HepG2 (cell line): ENCODE results near the gene RHBDL1. TPM values are rescaled to one million over a fixed set of nuclear protein-coding genes. Genes with fewer than 3 reads are reported as not detected.

Experiments
- CBX1 ChIP-seq: IDR thresholded peaks from one replicate; pipeline ENCODE4 v1.6.1; 2016; ENCODE audit warnings: antibody characterized with exemption, low read depth
- CREB1 ChIP-seq, 2 experiments: fragments of 450-650 bp in 1 of 2; IDR thresholded peaks; 2 replicates each; pipeline ENCODE4 v1.6.1; 2016 to 2017; ENCODE audit warnings: control low read depth in 1 of 2, mild to moderate bottlenecking in 1 of 2, missing compliant biosample characterization in 1 of 2, missing genetic modification characterization in 1 of 2
- HBP1 ChIP-seq: IDR thresholded peaks from 2 replicates; pipeline ENCODE4 v1.6.1; 2016; ENCODE audit warnings: low read depth, control low read depth
- HMG20B ChIP-seq: conservative IDR thresholded peaks from 2 replicates; pipeline ENCODE4 v1.6.1; 2016; ENCODE audit warnings: missing genetic modification reagents, missing compliant biosample characterization
- HNRNPK ChIP-seq: fragments of 200-400 bp; formaldehyde crosslinking; IDR thresholded peaks from 2 replicates; pipeline ENCODE4 v1.6.1; 2018; ENCODE audit warnings: low read length, low read depth, moderate library complexity, mild to moderate bottlenecking; ENCODE audit not compliant: poor library complexity, severe bottlenecking
- HOXA3 ChIP-seq: sonication (generic); formaldehyde crosslinking; IDR thresholded peaks from 2 replicates; pipeline ENCODE4 v1.5.0; 2020; ENCODE audit warnings: missing genetic modification reagents
- IRF2 ChIP-seq: IDR thresholded peaks from 2 replicates; pipeline ENCODE4 v1.6.1; 2018; ENCODE audit warnings: missing genetic modification reagents, missing compliant biosample characterization
- ISL2 ChIP-seq: sonication (generic); formaldehyde crosslinking; IDR thresholded peaks from 2 replicates; pipeline ENCODE4 v1.5.0; 2020; ENCODE audit warnings: missing genetic modification reagents
- MYC ChIP-seq: sonication (generic); formaldehyde crosslinking; IDR thresholded peaks from 2 replicates; pipeline ENCODE4 v1.9.0; 2021; ENCODE audit warnings: missing genetic modification reagents, borderline replicate concordance
- NFYC ChIP-seq: IDR thresholded peaks from 2 replicates; pipeline ENCODE4 v1.6.1; 2016; ENCODE audit warnings: missing genetic modification reagents, missing compliant biosample characterization
- PITX1 ChIP-seq: sonication (generic); formaldehyde crosslinking; IDR thresholded peaks from 2 replicates; pipeline ENCODE4 v1.5.1; 2020; ENCODE audit warnings: mild to moderate bottlenecking, missing genetic modification reagents
- RXRA ChIP-seq: sonication (generic); formaldehyde crosslinking; IDR thresholded peaks from 2 replicates; pipeline ENCODE4 v1.5.1; 2020; ENCODE audit warnings: missing genetic modification reagents
- SIX4 ChIP-seq: sonication (generic); formaldehyde crosslinking; IDR thresholded peaks from 2 replicates; pipeline ENCODE4 v1.4.0; 2020; ENCODE audit warnings: missing genetic modification reagents
- SPEN ChIP-seq: sonication (generic); formaldehyde crosslinking; IDR thresholded peaks from 2 replicates; pipeline ENCODE4 v1.5.1; 2020; ENCODE audit warnings: low read depth, mild to moderate bottlenecking, missing genetic modification reagents
- SRSF1 ChIP-seq: fragments of 200-400 bp; formaldehyde crosslinking; optimal IDR thresholded peaks from 2 replicates; pipeline ENCODE3; 2017; ENCODE audit warnings: mild to moderate bottlenecking, low read depth, low read length, moderate library complexity
- TRIM24 ChIP-seq: sonication (generic); formaldehyde crosslinking; IDR thresholded peaks from 2 replicates; pipeline ENCODE4 v1.8.0; 2022; ENCODE audit warnings: mild to moderate bottlenecking, missing genetic modification reagents
- ZBTB42 ChIP-seq: sonication (generic); formaldehyde crosslinking; IDR thresholded peaks from 2 replicates; pipeline ENCODE4 v1.5.0; 2020; ENCODE audit warnings: mild to moderate bottlenecking, missing genetic modification reagents
- ZNF30 ChIP-seq: sonication (generic); formaldehyde crosslinking; IDR thresholded peaks from 2 replicates; pipeline ENCODE4 v1.5.0; 2020; ENCODE audit warnings: mild to moderate bottlenecking, missing genetic modification reagents
- ZNF337 ChIP-seq: sonication (generic); formaldehyde crosslinking; IDR thresholded peaks from 2 replicates; pipeline ENCODE4 v1.5.1; 2020; ENCODE audit warnings: missing genetic modification reagents, low read depth, mild to moderate bottlenecking, borderline replicate concordance
- ZNF430 ChIP-seq: sonication (generic); formaldehyde crosslinking; IDR thresholded peaks from 2 replicates; pipeline ENCODE4 v1.9.0; 2021; ENCODE audit warnings: mild to moderate bottlenecking, missing genetic modification reagents
- ZNF747 ChIP-seq: sonication (generic); formaldehyde crosslinking; IDR thresholded peaks from 2 replicates; pipeline ENCODE4 v1.8.1; 2023; ENCODE audit warnings: missing genetic modification reagents, mild to moderate bottlenecking, borderline replicate concordance
- ZSCAN9 ChIP-seq: IDR thresholded peaks from 2 replicates; pipeline ENCODE4 v1.6.1; 2016; ENCODE audit warnings: borderline replicate concordance
- polyA plus RNA-seq, 8 experiments: library from polyadenylated mRNA; depleted of rRNA in 3 of 8; stranded (reverse) in 7 of 8; unstranded in 1 of 8; fragments of >200 nt; fragmentation: Illumina TruSeq in 4 of 8; extraction: Trizol in 4 of 8; gene quantifications; 2 replicates each; pipeline versions ENCODE4 v1.2.1 to v1.2.3, GENCODE V29; 2011 to 2016; ENCODE audit warnings: low read depth in 4 of 8, missing spikeins in 1 of 8, mixed read lengths in 1 of 8; ENCODE audit not compliant: insufficient read depth in 1 of 8
- total RNA-seq, 5 experiments: library from RNA; depleted of rRNA; stranded (reverse); fragments of >200 nt; fragmentation: Illumina TruSeq; extraction: Trizol; gene quantifications; 2 replicates each; pipeline ENCODE4 v1.2.3, GENCODE V29; 2016; ENCODE audit warnings: low read depth in 1 of 5
- TF ChIP-seq, protein P1 (sequence below): sonication (generic); formaldehyde crosslinking; conservative IDR thresholded peaks from 2 replicates; pipeline ENCODE4 v1.4.0; 2020; ENCODE audit warnings: mild to moderate bottlenecking, missing genetic modification reagents, moderate library complexity
- TF ChIP-seq, protein P2 (sequence below): sonication (generic); formaldehyde crosslinking; IDR thresholded peaks from 2 replicates; pipeline ENCODE4 v1.8.1; 2023; ENCODE audit warnings: missing genetic modification reagents, mild to moderate bottlenecking, borderline replicate concordance

The RHBDL1 gene
- total and polyA plus RNA-seq, 2 of the 13 experiments (the other 11 are each of a cell fraction or from before 2014, with no cell fraction given), result 1.8 to 3.8 TPM

DNA sequence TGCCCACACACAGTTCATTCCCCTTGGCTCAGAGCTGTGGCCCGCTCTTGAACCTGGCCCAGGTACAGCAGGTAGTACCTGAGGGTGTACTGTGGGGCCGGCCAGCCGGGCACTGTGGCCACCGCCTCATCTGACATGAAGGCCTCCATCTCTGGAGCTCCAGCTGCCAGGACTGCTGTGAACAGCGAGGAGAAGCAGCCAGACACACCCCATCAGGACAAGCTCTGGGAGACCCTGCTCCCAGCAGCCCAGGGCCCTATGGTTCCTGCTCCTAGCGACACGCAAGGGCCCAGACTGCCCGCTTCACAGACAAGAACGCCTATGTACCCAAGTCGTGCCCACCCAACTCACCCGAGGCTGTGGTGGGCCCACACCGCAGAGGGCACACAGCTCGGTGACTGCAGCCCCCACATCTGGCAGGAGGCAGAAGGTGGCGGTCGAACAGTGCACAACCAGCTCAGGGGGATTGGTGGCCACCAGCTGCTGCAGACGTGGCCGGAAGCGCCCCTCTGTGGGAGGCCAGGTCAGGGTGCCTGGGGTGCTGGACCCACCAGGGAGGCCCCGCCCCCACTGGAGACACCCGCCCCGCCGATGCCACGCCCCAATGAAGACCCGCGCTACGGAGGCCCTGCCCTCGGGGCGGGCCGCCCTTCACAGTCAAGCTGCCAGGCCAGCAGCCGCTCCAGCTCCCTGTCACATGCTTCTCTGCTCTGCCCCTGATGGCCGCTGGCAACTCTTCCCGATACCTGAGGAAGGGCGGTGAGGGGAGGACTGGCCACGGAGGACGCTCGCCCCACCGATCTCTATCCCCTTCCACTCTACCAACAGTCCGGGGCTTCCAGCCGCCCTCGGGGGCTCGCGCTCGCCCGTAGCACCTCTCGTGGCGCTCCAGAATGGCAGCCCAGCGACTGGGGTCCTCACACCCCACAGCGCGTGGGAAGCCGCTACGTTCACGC, 3.7 kb downstream of the RHBDL1 start (continued):
- no peak for TF ChIP-seq SIX4
- peak; percentile 41; the same call in 1 of the 2 replicates for TF ChIP-seq ZBTB42
- TF ChIP-seq IRF2 (CRISPR knock-in tag), result peak; percentile 65; the same call in 1 of the 2 replicates
- peak; percentile 57; the same call in 1 of the 2 replicates for TF ChIP-seq HOXA3 (CRISPR knock-in tag)
- TF ChIP-seq, protein P1, sequence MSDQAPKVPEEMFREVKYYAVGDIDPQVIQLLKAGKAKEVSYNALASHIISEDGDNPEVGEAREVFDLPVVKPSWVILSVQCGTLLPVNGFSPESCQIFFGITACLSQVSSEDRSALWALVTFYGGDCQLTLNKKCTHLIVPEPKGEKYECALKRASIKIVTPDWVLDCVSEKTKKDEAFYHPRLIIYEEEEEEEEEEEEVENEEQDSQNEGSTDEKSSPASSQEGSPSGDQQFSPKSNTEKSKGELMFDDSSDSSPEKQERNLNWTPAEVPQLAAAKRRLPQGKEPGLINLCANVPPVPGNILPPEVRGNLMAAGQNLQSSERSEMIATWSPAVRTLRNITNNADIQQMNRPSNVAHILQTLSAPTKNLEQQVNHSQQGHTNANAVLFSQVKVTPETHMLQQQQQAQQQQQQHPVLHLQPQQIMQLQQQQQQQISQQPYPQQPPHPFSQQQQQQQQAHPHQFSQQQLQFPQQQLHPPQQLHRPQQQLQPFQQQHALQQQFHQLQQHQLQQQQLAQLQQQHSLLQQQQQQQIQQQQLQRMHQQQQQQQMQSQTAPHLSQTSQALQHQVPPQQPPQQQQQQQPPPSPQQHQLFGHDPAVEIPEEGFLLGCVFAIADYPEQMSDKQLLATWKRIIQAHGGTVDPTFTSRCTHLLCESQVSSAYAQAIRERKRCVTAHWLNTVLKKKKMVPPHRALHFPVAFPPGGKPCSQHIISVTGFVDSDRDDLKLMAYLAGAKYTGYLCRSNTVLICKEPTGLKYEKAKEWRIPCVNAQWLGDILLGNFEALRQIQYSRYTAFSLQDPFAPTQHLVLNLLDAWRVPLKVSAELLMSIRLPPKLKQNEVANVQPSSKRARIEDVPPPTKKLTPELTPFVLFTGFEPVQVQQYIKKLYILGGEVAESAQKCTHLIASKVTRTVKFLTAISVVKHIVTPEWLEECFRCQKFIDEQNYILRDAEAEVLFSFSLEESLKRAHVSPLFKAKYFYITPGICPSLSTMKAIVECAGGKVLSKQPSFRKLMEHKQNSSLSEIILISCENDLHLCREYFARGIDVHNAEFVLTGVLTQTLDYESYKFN (CRISPR knock-in tag), result peak; percentile 55
- peak; percentile 25; the same call in 1 of the 2 replicates for TF ChIP-seq ZSCAN9 (CRISPR knock-in tag)
- TF ChIP-seq ZNF30, result no peak
- TF ChIP-seq SPEN (CRISPR knock-in tag), result peak; percentile 76
- no peak for TF ChIP-seq HBP1 (CRISPR knock-in tag)
- peak; percentile 52; the same call in 1 of the 2 replicates for TF ChIP-seq RXRA
- 0 out of 2 replicates have a peak, but pooled peaks have one; percentile 63 for TF ChIP-seq ZNF747 (CRISPR knock-in tag)
- TF ChIP-seq HMG20B (CRISPR knock-in tag), result 0 out of 2 replicates have a peak, but pooled peaks have one; percentile 15
- no peak for TF ChIP-seq TRIM24 (CRISPR knock-in tag)
- TF ChIP-seq HNRNPK, result no peak
- TF ChIP-seq CBX1, result no peak
- peak; percentile 61 for TF ChIP-seq MYC
- TF ChIP-seq CREB1 (IDR thresholded peaks at IDR 0.05), result no peak
- TF ChIP-seq CREB1 (CRISPR knock-in tag; IDR thresholded peaks at IDR 0.05), result no peak
- TF ChIP-seq SRSF1, result peak; percentile 15
- TF ChIP-seq PITX1, result peak; percentile 54; the same call in 1 of the 2 replicates
- no peak for TF ChIP-seq ISL2 (CRISPR knock-in tag)
- peak; percentile 62; the same call in 1 of the 2 replicates for TF ChIP-seq ZNF337 (CRISPR knock-in tag)
- 0 out of 2 replicates have a peak, but pooled peaks have one; percentile 32 for TF ChIP-seq NFYC (CRISPR knock-in tag)
- TF ChIP-seq, protein P2, sequence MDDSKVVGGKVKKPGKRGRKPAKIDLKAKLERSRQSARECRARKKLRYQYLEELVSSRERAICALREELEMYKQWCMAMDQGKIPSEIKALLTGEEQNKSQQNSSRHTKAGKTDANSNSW (CRISPR knock-in tag), result no peak
- 0 out of 2 replicates have a peak, but pooled peaks have one; percentile 84 for TF ChIP-seq ZNF430 (CRISPR knock-in tag)
